Gastroesophageal sphincter (tissue), 3 donors: ENCODE data around the gene CNTNAP1.

ENCODE experiments used
- EP300 ChIP-seq: sonication (generic); formaldehyde crosslinking; IDR thresholded peaks from one replicate; pipeline ENCODE4 v1.6.1; 2017; ENCODE audit warnings: antibody characterized with exemption, mild to moderate bottlenecking
- POLR2A ChIP-seq, 2 donors: fragments of 450-650 bp; IDR thresholded peaks; one replicate each; pipeline ENCODE4 v1.6.1; 2017; ENCODE audit warnings: antibody characterized with exemption in 2 of 2, mild to moderate bottlenecking in 2 of 2, moderate library complexity in 1 of 2
- TF ChIP-seq, protein P1 (sequence below), 4 experiments: fragments of 200-600 bp in 2 of 4; fragments of 450-650 bp in 2 of 4; sonication (generic) in 1 of 4; IDR thresholded peaks; one replicate each; pipeline ENCODE4 v1.5.1; 2017 to 2019; ENCODE audit warnings: antibody characterized with exemption in 4 of 4, mild to moderate bottlenecking in 2 of 4, moderate library complexity in 2 of 4

DNA sequence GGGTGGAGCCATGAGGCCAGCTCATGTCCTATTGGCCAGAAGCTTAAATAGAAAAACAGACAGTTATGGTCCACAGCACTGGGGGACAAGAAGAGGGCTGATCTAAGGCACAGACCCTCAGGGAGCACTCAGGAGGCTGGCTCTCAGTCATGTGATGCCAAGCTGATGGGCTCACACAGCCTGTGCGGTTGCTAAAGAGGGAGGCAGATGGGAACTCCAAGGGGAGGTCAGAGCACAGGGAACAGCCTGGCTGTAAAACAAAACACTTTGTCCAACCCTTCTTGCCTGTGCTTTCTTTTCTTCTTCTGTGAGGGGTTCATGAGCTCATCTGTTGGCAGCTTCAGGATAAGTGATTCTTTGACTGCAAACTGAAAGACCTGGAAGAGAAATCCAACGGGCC, 27.2 kb downstream of the CNTNAP1 start:
- TF ChIP-seq POLR2A (IDR thresholded peaks at IDR 0.05) = no peak
- TF ChIP-seq, protein P1, sequence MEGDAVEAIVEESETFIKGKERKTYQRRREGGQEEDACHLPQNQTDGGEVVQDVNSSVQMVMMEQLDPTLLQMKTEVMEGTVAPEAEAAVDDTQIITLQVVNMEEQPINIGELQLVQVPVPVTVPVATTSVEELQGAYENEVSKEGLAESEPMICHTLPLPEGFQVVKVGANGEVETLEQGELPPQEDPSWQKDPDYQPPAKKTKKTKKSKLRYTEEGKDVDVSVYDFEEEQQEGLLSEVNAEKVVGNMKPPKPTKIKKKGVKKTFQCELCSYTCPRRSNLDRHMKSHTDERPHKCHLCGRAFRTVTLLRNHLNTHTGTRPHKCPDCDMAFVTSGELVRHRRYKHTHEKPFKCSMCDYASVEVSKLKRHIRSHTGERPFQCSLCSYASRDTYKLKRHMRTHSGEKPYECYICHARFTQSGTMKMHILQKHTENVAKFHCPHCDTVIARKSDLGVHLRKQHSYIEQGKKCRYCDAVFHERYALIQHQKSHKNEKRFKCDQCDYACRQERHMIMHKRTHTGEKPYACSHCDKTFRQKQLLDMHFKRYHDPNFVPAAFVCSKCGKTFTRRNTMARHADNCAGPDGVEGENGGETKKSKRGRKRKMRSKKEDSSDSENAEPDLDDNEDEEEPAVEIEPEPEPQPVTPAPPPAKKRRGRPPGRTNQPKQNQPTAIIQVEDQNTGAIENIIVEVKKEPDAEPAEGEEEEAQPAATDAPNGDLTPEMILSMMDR (IDR thresholded peaks at IDR 0.05) = no peak
- no peak for TF ChIP-seq EP300
